GM19463 (cell line): ENCODE measurements around the gene UBA52.

Source experiments
- ATAC-seq: cut with Tn5 transposase; IDR thresholded peaks from one replicate; pipeline ENCODE4 v1.9.1; 2021; ENCODE audit warnings: mild to moderate bottlenecking, moderate library complexity; ENCODE audit not compliant: unreplicated experiment

Gene UBA52

DNA sequence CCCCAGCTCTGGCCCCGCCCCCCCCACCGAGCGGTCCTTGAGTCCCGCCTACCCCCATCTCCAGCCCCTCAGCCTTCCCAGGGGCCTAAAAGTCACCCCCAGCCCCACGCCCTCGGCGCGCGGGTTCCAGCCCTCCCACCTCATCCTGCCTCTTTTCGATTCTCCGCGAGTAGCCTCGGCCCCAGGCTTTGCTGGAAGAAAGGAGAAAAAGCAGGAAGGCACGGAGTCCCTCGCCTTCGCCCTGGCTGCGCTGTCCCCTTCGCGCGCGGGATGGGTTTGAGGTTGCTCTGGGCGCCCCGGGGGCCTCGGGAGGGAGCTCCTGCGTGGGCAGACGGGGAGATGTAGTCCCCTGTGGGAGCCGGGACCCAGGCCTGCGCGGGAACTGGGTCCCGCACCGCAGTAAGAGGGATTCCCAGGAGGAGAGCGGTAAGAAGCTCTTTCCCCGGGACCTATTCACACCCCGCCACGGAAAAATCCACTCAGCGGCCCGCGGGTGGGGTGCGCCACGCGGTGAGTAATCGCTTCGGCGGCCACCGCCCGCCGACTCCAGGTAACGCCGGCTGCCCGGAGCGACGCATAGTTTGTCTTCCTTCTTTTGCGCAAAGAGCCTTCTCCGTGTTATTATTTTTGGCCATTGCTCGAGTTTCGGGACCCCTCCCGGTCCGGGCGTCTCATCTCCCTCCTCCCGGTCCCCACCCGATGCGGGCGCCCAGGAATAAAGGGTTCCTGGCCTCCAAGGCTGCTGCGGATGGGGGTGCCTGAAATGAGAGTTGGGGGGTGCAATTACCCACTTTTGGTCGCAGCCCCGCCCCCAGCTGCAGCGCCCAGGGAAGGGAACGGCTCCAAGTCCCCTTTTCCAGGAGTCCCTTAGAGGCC lies 35.8 kb downstream of the UBA52 start:
- ATAC-seq, result no peak

DNA sequence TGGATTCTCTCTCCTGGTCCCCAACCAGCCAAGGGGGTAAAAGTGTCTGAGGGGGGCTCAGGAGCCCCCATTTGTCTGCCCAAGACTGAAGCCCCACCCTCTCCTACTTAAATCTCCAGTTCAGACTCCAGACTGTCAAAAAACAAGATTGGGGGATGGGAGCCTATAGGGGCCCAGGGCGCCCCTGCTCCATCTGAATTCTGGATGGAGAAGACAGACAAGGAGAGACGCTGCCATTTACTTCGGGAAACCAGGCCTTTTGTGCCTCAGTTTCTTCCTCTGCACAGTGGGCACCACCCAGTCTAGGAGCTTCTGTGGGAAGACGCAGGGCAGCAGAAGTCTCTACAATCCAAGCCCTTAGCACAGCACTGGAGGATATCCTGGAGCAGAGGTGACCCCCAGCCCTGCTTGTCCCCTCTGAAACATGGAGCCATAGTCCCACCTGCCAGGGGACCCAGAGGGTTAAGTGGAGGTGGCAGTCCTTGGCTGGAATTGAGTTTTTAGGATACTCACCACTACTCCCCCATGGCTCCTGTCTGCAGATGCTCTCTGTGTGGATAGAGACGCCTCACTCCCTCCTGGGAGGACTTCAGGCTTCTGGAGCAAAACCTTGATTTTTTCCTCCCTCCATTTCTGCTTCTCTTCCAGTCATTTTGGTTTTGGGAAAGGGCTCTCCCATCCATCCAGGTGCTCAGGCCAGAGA lies 36.6 kb downstream of the UBA52 start:
- no peak for ATAC-seq

DNA sequence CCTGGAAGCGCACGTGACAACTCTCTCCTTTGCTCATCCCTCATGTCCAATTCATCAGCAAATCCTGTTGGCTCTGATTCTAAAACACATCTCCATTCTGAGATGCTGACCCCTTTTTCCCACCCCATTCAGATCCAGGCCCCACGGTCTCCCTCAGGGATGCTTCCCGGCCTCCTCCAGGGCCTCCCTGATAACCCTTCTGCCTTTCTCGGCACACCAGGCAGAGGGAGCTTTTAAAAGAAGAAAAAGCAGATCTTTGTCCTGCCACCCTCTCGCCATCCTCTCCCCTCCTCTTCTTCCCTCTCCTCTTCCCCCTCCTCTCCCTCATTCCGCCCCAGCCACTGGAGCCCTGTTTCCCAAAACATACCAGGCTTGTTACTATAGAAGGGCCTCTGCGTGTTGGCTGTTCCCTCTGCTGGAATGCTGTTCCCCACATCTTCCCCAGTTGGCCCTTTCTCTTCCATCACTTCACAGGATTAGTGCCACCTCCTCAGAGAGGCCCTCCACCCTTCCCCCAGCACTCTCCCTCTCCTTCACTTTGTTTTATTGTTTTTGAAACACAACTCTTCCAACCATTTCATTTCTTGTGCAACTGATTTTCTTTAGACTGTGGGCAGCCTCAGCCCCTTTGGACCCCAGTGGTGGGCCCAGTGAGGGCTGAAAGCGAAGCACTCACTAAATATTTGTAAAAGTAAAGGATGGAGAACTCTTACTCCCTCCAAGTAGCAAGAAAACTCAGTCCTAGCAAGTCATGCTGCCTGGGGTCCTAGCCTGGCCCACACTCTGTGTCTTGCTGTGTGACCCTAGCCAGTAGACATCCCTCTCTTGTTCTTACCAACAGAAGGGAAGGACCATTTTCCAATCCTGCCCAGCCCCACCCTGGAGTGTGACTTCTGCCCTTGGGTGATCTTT lies 37.4 kb downstream of the UBA52 start:
- no peak for ATAC-seq

DNA sequence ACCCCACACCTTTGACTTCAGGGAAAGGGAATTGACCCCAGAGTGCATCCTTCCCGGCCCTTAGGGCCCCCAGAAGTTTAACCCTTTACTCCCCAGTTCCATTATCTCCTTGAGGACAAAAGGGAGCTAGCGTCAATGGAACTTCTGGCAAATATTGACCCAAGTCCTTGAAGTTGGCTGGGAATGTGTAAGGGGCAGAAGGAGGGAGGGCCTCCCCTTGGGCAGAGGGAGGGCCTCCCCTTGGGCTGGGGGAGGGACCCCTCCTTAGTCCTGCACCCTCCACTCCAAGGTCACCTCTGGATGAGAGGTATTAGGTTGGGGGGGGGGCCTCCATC lies 38.0 kb downstream of the UBA52 start:
- no peak for ATAC-seq

DNA sequence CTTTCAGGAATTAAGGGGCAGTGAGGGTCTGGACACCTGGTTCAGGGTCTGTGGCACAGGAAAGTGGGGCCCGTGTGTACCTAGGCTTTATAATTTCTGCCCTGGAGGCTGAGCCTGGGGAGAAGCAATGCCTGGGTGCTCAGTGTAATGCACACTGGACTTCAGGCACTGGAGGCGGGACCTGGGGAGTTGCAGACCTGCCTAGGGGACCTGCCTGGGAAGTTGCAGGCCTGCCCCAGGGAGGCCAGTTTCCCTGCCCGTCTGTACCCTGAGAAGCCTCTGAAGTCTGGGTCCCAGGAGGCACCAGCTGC lies 38.5 kb downstream of the UBA52 start:
- ATAC-seq, result no peak

DNA sequence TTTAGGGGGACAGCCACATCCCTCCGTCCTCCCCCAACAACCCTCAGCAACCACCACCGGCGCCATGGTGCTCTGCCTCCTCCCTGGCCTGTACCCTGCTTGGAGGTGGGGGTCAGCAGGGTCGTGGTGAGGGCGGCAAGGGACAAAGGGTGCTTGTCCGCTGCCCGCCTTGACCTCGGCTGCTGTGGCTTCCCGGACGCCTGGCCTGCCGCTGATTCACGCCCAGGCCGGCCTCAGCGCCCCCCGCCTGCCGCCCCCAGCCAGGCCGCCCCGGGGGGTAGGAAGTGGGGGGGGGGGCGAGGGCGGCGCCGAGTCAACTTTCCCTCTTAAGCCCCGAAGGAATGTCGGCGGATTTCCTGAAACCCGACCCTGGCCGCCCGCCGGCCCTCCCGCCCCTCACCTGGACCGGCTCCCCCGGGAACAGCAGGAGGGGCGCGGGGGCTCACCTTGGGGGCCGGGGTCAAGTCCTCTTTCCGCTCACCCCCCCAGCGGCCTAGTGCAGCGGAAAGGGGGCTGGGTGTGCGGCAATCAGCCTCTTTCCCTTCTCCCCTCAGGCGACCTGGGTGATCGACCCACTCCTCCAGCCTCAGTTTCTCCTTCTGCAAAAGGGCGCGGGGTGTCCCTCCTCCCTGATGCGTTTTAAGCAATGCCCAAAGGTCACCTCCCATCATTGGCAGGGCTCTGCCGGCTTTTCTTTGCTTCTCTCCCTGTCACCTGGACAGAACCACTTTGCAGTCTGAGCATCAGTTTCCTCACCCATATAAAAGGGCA lies 39.1 kb downstream of the UBA52 start:
- ATAC-seq, result no peak

DNA sequence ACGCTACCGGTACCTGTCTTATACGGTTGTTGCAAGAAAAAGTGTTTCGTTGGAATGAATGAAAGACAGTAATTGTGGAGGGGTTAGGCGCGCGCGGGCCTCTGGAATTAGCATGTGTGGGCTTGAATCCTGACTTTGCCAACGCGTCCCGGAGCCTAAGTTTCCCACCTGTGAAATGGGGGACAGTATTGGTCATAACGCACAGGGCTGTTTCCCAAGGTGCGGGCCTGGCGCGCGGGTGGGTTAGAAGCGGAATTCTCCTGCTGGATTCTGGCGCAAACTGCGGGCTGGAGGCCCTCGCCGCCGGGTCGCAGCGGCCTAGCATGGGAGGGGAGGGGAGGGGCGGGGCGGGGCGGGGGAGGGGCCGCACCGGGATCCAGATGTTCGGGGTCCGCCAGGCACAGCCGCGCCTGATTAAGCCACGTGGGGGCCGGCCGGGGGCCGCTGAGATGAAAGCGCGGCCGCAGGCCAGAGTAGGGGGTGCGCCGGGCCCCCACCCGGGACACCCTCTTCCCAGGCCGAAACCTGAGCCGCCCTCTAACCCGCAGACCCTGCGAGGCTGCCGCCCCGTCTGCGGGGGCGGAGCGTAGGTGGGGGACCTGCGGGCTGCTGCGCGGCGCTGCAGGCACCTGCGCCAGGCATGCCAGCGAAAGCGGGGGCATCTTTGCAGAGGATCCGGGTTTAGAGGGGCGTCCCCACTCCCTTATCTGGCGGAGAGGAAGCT lies 39.8 kb downstream of the UBA52 start:
- ATAC-seq, result no peak

GRCh38 chr19:18612051-18612771 lies 40.6 kb downstream of the UBA52 start:
- no peak for ATAC-seq

- ATAC-seq, result no peak
Measured at GRCh38 chr19:18612772-18613588, 41.3 kb downstream of the UBA52 start, which contains the start of gene TMEM59L. TMEM59L (plus strand) TSS chr19:18612870; CDS start chr19:18612959, 89 bp downstream.

GRCh38 chr19:18613589-18614234 lies 42.1 kb downstream of the UBA52 start:
- ATAC-seq, result no peak

GRCh38 chr19:18616023-18616422 lies 44.4 kb downstream of the UBA52 start:
- no peak for ATAC-seq

DNA sequence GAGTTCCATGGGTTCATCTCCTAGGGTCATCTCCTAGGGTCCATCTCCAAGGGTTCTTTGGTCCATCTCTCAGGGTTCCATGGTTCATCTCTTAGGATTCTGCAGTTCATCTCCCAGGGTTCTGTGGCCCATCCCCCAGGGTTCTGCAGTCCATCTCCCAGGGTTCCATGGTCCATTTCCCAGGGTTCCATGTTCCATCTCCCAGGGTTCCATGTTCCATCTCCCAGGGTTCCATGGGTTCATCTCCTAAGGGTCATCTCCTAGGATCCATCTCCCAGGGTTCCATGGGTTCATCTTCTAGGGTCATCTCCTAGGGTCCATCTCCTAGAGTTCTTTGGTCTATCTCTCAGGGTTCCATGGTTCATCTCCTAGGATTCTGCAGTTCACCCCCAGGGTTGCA lies 45.9 kb downstream of the UBA52 start:
- no peak for ATAC-seq

DNA sequence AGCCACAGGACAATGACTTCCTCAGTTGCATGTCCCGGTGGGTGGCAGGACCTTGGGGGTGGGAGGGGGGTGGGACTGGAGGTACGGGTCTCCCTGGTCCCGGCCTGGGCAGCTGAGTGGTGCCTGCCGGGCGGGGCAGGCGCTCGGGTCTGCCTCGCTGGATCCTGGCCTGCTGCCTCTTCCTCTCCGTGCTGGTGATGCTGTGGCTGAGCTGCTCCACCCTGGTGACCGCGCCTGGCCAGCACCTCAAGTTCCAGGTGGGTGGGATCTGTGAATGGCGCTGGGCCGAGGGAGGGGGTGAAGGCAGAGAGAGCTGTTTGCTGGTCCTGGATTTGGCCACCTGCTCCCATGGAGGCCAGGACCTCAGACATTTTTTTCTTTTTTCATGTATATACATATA lies 46.6 kb downstream of the UBA52 start:
- ATAC-seq, result no peak

GRCh38 chr19:18620311-18620710 lies 48.7 kb downstream of the UBA52 start:
- no peak for ATAC-seq

DNA sequence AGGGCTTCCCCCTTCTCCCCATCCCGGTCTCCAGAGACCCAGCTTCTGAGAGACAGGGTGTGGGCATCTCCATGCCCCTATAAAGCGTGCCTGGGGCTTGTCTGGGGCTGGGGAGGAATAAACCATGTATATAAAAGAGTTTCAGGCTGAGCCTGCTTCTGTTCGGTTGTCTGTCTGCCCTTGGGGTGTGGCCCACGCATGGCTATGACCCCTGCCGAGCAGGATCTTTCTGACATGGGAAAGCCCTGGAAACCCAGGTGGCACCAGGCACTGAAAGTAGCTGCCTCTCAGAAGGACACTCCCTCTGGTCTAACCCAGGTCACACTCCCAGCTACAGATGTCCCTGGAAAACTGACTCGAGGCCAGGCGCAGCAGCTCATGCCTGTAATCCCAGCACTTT lies 49.2 kb downstream of the UBA52 start:
- no peak for ATAC-seq

- no peak for ATAC-seq
Measured at GRCh38 chr19:18626906-18627305, 55.2 kb downstream of the UBA52 start.
